Stimulated activated naive CD8-positive, alpha-beta T cell treated with anti-CD3 and anti-CD28 coated beads, Interleukin-15, Interleukin-2, amounts not matched to agents 100 U/mL and 50 U/mL, for 24 hours (primary cell): ENCODE results near the gene SEC14L2.
A peak's percentile ranks its signal among the peaks of the same experiment; 100 is the strongest.

ENCODE experiments used
- ATAC-seq: fragments of 150-1000 bp; cut with Tn5 transposase; one replicate; pipeline ENCODE4 v1.10.0; 2021
- DNase-seq: peaks from one replicate; pipeline ENCODE4 v3.0.0; 2021

SEC14L2 gene

DNA sequence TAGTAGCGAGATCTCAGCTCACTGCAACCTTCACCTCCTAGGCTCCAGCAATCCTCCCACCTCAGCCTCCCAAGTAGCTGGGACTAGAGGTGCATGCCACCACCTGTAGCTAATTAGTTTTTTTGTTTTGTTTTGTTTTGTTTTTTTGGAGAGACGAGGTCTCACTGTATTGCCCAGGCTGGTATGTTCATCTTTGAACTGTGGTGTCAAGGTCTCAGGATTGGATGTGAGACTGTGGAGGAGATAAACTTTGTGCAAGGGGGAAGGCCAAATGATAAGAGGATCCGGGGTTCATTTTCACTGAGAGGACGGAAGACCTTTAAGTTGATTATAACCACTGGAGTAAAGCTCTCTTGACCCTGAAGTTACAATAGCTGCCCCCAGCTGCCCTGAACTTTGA, 8.9 kb downstream of the SEC14L2 start:
- DNase-seq: no peak
- ATAC-seq: no peak

DNA sequence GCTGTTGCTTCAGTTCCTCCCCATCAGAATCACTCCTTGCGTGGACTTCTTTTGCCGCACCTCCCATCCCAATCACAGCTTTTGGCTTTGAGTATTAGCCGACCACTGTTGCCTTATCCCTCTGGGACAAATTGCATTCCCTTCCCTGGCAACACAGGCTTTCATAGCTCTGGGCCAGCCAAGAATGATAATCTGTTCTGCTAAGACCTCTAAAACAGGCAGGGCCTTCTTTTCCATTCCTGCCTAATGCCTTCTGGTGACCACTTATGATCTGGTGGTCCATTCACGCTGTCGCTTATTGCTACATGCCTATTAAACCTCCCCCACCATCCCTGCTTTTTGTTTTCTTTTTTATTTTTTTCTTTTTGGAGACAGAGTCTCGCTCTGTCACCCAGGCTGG, 9.6 kb downstream of the SEC14L2 start:
- DNase-seq (no peak), ATAC-seq (no peak)

DNA sequence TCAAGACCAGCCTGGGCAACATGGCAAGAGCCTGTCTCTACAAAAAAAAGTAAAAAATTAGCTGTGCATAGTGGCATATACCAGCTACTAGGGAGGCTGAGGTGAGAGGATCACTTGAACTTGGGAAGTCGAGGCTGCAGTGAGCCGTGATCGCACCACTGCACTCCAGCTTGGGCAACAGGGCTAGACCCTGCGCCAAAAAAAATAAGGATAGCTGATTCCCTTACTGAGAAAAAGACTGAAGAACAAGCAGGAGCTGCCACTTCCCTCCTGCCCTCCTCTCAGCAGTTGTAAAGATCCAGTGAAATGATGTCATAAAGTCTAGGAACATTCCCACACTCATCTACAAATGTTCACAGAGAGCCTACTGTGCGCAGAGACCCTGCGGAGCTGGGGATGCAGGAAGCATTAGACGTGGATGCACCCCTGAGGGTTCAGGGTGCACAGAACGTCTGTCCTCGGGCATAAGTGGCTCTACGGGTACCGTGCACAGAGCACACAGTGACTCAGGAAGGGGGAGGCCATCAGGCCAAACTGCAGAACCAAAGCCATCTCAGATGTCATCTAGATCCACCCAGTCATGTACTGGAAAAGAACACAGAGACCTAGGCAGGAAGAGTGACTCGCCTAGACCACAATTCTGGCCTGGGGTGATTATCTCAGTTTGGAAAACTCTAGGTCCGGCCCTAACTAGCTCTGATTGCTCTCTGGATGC, 11.7 kb downstream of the SEC14L2 start:
- DNase-seq (no peak), ATAC-seq (peak; percentile 77)

DNA sequence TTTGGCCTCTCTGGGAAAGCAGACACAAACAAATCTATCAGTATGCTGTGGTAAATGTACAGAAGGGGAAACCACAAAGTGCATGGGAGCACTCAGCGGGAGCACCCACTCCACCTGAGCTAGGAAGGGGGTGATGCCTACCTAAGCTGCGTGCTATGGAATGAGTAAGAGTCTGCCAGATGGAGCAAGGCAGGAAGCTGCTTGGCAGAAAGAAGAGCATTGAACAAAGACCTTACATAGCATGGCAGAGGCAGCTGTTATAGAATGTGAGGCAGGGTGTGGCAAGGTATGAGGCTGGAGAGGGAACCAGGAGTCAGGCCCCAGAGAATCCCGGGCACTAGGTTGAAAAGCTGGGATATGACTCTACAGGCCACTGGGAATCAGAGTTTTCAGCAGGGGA, 15.0 kb downstream of the SEC14L2 start:
- DNase-seq (no peak), ATAC-seq (no peak)

DNA sequence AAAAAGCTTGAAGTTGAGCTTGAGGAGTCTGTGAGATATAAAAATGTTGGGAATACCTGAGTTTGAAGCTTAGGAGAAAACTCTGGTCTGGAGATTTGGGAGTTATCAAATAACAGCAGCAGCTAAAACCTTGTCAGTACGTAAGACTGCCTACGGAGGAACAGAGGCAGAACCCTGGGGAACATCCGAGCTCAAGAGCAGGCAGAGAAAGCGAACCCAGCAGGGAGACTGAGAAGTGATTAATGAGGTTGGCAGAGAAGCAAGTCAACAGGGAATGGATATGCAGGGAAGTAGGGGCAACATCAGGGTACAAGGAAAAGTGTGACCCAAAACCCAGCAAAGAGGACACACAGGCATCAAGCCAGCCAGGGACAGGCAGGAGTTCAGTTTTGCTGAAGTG, 16.2 kb downstream of the SEC14L2 start:
- ATAC-seq (no peak), DNase-seq (no peak)

DNA sequence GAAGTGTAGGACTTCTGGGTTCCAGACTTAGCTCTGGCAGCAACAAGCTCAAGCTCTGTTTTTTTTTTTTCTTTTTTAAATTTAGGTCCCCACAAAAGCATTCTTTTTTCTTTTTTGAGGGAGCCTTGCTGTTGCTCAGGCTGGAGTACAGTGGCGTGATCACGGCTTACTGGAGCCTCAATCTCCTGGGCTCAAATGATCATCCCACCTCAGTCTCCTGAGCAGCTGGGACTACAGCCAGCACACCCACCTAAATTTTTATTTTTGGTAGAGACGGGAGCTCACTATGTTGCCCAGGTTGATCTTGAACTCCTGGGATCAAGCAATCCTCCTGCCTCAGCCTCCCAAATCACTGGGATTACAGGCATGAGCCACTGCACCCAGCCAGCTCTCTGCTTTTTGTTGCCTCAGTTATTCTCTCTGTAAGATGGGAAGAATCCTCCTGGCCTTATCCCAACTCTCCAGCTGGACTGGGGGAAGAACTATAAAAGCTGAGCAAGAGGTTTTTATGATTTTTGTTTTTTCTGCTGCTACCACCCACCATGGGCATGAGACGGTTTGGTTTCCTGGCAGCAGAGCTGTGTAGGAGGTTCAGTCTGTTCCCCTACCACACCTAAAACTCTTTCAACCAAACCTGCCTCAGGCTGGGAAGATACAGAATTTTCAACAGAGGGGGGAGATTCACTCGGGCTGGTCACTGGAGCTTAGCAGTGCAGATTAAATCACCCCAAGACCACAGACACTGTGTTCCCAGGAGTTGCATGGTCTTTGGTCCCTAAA, 17.1 kb downstream of the SEC14L2 start:
- ATAC-seq: no peak
- no peak for DNase-seq

DNA sequence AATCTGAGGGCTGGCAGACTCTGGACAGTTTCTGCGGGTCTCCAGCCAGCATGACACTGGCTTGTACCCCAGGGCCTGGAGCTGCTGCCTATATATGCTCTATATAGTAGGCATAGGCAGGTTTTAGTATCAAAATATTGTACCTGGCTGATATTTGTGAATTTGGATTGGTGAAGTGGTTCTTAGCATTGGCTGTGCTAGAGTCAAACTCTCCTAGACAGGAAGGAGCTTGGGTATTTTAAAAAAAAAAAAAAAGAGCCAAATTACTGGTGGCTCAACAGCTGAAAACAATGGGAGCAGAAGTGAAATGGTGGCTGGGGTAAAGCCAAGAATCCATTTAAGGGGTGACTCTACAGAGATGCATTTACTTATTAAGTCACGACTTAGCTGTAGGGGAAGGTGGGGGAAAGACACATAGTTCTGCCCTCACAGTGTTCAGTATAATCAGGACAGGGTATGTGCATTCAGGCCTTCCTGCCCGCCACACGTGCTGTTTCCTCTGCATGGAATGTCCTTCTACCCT, 17.8 kb downstream of the SEC14L2 start:
- ATAC-seq (no peak), DNase-seq (no peak)

DNA sequence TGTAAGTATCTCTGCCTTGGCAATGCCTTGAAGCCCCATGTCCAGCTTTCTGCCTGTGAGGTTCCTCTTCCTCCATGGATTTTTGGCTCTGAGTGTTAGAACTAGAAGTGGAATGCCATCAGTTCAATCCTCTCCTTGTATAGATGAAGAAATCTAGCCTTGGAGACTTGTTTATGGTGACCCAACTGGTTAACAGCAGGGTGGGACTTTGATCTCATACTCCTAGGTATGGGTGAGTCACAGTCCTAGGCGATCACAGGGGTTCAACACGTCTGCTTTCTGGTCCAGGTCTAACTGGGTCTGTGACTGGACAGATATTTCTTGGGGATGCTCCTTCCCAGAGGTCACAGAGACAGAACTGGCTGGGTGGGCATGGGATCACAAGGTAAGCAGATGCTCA, 19.6 kb downstream of the SEC14L2 start:
- DNase-seq (no peak), ATAC-seq (no peak)

DNA sequence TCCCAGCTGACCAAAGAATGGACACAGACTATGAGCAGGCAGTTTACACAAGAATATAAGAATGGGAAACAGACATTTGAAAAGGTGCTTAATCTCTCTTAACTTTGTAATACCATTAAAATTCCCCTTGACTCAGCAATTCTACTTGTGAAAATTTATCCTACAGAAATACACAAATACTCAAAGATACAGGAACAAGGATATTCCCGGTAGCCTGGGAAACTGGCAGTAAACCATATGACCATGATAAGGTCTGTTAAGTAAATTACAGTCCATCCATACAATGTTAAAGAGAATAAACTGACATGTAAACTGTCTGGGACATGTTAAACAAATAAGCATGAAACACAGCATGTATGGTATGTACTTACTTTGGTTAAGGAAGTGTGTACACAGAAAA, 20.0 kb downstream of the SEC14L2 start:
- no peak for ATAC-seq

DNA sequence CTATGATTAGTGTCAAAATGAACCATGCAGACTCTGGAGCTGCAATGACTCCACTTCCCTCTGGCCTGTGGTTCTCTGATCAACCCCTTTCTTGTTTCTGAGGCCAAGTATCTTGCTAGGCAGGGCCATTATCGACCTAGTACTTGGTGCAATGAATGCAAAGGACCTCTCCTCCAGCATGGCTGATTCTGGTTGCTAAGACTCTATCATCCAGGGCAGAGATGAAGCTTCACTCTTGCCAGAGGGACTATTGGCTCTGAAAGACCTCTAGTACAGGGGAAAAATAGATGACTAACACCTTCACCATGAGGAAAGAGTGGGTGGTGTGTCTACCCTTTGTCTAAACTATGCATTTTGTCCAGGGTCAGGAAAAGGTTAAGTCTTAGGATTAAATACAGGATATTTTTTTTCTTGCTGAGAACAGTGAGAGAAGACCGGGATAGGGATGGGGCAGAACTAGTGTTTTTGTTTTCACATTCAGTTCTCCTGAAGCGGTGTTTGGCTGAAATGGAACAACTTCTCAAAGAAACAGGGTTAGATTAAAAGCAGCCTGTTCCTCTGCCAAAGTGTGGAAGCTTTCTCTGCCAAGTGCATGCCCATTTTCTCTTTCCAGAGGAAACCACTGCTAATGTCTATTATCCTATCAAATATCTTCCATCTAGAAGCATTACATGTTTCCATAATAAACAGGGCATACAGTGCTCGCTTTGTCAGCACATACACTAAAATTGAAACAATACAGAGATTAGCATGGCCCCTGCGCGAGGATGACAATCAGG, 23.7 kb downstream of the SEC14L2 start:
- peak; percentile 20 for ATAC-seq
- no peak for DNase-seq

More for the DNA sequence above, 20.0 kb downstream of the SEC14L2 start:
- no peak for DNase-seq

DNA sequence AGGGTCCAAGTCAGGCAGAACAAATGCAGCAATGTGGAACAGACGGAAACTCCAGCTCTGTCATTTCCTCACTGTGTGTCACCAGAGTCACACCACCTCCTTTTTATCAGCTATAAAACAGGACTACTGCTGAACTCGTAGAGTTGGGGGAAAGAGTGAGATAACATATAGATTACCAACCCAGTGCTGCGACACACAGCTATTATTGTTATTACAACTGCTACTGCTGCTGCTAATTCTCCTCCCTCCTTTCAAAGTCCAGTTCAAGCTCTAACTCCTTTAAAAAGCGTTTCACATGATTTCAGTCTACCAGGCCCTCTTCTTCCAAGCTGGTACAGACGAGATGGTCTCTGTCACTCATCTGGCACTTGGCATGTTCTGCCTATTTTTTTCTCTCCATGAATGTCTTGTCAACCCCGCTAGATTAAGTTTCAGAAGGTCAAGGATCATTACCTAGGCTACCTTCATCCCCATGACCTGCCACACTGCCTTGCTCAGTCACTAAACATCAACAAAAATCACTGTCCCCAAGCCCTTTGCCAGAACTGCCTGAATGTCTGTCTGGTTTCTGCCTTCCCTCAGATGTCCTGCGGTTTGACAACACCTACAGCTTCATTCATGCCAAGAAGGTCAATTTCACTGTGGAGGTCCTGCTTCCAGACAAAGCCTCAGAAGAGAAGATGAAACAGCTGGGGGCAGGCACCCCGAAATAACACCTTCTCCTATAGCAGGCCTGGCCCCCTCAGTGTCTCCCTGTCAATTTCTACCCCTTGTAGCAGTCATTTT, 25.1 kb downstream of the SEC14L2 start:
- ATAC-seq: no peak
- no peak for DNase-seq

DNA sequence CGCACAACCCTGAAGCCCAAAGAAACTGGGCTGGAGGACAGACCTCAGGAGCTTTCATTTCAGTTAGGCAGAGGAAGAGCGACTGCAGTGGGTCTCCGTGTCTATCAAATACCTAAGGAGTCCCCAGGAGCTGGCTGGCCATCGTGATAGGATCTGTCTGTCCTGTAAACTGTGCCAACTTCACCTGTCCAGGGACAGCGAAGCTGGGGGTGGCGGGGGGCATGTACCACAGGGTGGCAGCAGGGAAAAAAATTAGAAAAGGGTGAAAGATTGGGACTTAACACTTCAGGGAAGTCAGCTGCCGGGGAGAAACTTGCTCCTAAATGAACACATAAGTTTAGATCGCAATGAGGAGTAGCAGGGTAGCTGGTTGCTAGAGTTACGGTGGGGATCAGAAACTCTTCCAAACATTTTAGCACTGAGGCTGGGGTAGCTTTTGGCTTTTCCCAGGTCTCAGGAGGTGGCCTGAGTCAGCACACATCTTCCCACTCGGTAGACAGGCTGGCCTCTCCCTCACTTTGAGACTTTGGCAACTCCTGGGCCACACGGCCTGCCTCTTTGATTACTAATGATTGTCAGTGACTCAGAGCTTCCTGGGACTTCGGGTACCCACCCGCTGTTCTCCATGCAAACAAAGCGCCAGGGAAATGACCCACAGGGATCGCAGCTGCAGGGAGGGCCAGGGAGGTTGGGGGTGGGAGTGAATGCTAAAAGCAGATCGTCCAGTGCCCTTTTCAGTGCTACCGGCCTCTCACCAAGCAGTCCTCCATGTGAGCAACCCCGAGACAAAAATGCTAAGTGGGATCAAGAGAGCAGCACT, 25.9 kb downstream of the SEC14L2 start:
- peak; percentile 57 for DNase-seq
- no peak for ATAC-seq

DNA sequence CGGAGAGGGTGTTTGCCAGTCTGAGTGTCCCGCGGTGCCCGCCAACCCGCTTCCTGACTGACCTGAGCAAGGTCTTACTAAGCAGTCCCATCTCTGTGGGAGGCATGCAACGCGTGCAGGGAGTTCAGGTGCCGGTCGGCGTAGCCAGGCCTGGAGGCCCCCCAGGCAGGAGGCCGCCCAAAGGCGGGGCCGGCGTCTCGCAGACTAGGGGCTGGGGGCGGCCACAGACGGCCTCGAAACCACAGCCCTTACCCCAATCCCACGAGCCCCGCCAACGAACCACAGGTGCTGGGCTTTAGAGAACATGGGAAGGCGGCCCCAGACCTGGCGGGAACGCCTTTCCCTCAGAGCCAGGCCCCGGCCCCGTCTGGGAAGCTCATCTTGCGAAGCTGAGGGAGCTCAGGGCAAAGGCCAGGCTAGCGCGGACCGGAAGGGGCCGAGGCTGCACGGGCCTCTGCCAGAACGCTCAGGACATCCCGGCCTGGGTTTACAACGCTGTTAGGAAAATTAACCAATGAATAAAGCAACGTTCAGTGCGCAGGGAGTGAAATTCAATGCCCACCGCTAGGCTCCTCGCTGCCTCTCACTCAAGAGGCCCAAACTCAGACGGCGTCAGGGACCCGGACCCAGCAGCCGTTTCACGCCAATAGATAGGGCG, 26.6 kb downstream of the SEC14L2 start:
- peak; percentile 77 for DNase-seq
- peak; percentile 12 for ATAC-seq

DNA sequence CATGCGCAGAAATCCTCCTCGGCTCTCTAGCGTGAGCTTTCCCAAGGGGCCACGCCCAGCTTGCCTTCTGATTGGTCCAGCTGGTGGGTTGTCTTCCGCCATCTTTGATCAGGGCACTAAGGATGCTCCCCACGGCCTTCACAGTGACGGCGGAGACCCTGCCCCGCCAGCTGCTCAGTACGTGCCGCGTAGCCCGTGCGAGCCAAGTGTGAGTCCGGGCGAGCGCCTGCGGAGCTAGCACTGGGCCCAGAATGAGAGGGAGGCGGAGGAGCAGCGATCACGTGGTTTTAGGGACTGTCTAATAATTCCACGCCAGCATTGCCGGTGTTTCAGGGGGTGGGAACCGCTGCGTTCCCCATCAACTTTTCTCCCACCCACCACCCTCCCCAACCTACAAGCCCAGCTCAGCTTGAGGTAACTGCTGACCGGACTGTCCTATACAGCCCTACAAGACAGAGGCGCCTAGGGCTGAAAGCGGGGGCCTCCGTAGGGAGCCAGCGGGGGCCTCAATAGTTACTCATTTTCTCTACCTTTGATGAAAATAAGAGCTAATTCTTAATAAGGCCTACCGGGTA, 27.2 kb downstream of the SEC14L2 start:
- DNase-seq: peak; percentile 98
- ATAC-seq: peak; percentile 87

DNA sequence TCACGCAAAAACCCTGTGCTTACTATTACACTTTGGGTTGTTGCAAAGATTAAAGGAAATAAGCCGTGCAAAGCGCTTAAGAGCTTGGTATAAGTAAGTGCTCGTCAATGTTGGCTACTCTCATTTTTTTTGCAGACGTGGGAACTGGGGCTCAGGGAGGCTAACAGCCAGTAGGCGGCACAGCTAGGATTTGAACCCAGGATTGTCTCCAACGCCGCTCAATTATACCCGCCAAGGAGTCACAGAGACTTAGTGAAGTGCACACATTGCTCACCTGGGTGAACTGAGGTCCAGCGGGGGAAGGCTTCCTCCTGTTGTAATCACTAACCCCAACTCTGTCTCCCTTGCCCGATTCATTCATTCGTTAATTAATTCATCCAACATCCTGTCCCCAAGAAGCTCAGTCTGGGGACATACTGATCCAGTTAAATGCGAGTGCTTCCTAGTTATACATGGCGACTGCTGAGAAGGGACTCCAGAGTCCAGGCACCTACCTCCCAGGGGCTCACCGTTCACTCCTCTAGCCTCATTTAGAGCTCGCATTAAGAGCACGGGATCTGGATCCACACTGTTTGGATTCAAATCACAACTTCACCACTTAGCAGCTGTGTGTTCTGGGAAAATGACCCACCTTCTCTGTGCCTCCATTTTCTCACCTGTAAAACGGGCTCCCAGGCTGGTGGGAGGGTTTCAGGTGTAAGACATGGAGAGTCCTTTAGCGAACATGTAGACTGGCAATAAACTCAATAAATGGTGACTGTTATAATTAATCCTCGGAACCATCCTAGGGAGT, 27.9 kb downstream of the SEC14L2 start:
- DNase-seq: peak; percentile 42
- no peak for ATAC-seq

DNA sequence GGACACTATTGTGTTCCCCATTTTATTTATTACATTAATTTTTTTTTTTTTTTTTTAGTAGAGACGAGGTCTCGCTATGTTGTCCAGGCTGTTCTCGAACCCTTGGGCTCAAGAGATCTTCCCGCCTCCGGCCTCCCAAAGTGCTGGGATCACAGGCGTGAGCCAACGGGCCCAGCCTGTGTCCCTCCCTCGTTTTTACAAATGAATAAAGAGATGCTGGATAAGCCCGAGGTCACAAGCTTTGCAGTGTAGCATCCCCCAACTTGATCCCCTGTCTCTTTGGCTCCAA, 28.5 kb downstream of the SEC14L2 start:
- DNase-seq (no peak), ATAC-seq (no peak)

DNA sequence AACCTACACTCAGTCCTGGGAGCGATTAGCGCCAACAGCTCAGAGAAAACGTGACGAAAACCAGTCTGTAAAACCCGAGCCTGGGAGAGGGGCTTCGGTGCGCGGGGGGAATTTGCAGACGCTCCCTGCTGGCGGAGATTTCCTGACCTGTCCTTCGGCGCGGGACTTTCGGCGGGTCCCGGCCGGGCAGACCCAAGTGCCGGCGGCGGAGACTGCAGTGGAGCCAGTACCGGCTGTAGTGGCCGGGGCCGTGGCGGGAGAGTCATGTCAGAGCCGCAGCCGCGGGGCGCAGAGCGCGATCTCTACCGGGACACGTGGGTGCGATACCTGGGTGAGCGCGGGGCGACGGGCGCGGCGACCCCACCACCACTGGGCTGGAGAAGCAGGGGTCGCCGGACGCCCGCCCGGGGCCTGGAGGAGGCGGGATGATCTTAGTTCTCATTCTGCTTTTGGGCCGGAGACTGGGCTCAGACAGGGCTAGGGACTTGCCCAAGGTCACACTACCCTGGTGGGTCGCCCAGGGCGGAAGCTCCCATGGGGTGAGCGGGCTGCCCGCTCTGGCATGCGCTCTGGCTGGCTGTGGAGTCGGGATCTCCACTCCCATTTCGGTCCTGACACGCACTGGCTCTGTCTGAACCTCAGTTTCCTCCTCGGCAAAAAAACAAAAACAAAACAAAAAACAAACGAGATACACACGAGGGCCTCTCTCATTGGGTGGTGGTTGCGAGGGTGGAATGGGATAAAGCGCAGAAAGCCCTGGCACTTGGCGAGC, 29.0 kb downstream of the SEC14L2 start, which contains the start of gene MTFP1:
Gene MTFP1 (plus strand): TSS at position 153 of the 772 bp plus-strand sequence. CDS start 112 bp downstream, at position 265.
- DNase-seq (peak; percentile 66), ATAC-seq (peak; percentile 7)
